ENCODE results near the gene FHIT. TPM values are rescaled to one million over a fixed set of nuclear protein-coding genes. Genes with fewer than 3 reads are reported as not detected.

The FHIT gene
- total RNA-seq, 1 donor from 2014 or later = 11.5 TPM

DNA sequence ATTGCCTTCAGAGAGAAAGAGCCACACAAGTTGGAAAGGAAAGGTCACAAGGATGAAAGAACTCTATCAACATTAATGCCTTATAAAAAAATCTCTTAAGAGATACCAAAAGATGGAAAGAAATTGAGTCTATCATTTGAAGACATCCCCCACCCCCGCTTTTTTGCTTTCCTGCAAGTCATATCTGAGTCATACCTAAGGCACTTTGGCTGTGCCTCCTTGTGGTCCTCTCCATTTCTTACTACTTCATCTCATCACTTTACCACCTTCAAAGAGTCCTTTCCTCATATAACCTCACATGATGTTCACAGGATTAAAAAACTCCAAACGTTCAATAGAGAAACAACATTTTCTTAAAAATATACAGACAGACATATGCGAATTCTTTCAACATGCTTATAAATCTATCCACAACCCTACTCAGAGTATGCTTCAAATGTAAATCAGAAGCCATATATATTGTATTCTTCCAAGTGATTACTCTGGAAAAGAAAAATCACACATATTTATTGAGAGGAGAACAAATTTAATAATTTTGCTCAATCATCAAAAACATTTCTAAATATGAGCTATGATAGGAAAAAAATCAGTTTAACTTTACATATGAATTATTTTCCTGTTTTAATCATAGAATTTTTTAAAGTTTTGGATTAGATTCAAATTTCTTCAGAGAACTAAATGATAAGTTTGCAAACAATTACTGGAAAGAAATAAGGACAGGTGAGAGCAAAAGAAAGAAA, 1197.6 kb downstream of the FHIT start:
- Histone ChIP-seq H3K27me3 (ENCODE audit: control insufficient read depth, insufficient read depth, low read length) (no peaks in the 10 kb centered on the region), H3K36me3 (ENCODE audit: control insufficient read depth, insufficient read depth, low read length) (no peaks in the 10 kb centered on the region), H3K4me3 (ENCODE audit: low read depth, low read length) (no peak overlapping the region)
- DNase-seq (ENCODE audit: low read depth) = peak; percentile 4
- TF ChIP-seq, protein P1, sequence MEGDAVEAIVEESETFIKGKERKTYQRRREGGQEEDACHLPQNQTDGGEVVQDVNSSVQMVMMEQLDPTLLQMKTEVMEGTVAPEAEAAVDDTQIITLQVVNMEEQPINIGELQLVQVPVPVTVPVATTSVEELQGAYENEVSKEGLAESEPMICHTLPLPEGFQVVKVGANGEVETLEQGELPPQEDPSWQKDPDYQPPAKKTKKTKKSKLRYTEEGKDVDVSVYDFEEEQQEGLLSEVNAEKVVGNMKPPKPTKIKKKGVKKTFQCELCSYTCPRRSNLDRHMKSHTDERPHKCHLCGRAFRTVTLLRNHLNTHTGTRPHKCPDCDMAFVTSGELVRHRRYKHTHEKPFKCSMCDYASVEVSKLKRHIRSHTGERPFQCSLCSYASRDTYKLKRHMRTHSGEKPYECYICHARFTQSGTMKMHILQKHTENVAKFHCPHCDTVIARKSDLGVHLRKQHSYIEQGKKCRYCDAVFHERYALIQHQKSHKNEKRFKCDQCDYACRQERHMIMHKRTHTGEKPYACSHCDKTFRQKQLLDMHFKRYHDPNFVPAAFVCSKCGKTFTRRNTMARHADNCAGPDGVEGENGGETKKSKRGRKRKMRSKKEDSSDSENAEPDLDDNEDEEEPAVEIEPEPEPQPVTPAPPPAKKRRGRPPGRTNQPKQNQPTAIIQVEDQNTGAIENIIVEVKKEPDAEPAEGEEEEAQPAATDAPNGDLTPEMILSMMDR (IDR thresholded peaks at IDR 0.05; ENCODE audit: insufficient read depth, low read length, poor library complexity, severe bottlenecking) = no peak

DNA sequence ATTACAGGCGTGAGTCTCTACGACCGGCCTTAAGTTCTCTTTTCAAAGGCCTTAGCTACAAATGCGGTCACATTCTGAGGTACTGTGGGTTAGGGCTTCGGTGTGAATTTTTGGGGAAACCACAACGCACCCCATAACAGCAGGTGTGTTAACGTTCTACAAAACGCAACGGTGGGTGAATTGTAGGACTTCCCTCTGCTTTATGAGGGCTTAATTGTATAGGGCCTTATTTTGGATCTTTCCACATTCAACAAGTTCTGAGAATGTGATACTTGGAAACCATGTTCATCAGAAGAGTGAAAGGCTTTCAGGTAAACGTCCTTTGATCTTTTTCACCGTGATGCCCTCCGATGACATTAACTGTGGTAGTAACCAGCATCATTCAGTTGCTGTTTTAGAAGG, 1202.8 kb downstream of the FHIT start:
- Histone ChIP-seq H3K36me3 (ENCODE audit: control insufficient read depth, insufficient read depth, low read length) (no peaks in the 10 kb centered on the region), H3K4me3 (ENCODE audit: low read depth, low read length) (no peak overlapping the region), H3K27me3 (ENCODE audit: control insufficient read depth, insufficient read depth, low read length) (no peaks in the 10 kb centered on the region)
- no peak for DNase-seq (ENCODE audit: low read depth)
- TF ChIP-seq, protein P1 (IDR thresholded peaks at IDR 0.05; ENCODE audit: insufficient read depth, low read length, poor library complexity, severe bottlenecking) = no peak

GRCh38 chr3:60047426-60048200, 1203.6 kb downstream of the FHIT start:
- no peak for DNase-seq (ENCODE audit: low read depth)
- Histone ChIP-seq H3K27me3 (ENCODE audit: control insufficient read depth, insufficient read depth, low read length) (no peaks in the 10 kb centered on the region), H3K4me3 (ENCODE audit: low read depth, low read length) (no peak overlapping the region), H3K36me3 (ENCODE audit: control insufficient read depth, insufficient read depth, low read length) (no peaks in the 10 kb centered on the region)
- TF ChIP-seq, protein P1 (IDR thresholded peaks at IDR 0.05; ENCODE audit: insufficient read depth, low read length, poor library complexity, severe bottlenecking) = no peak

DNA sequence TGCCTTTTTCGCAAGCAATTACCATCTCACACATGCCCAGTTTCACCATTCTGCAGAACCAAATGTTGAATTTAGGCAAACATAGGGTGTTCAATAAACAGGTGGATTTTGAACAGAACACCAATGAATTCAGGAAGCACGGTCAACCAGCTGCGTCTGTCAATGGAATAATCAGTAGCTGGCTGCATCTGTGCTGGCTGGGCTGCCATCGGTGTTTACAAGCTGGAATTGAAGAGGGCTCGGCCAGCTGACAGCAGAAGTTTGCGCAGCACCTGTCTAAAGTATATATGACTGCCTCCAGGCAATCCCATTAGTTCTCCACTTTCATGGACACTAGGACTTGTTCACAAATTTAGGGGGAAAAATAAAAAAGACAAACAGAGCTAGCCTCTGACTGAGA, 1205.0 kb downstream of the FHIT start:
- no peaks in the 10 kb centered on the region for H3K27me3 ChIP-seq (ENCODE audit: control insufficient read depth, insufficient read depth, low read length)
- no peaks in the 10 kb centered on the region for H3K36me3 ChIP-seq (ENCODE audit: control insufficient read depth, insufficient read depth, low read length)
- DNase-seq (ENCODE audit: low read depth) = no peak
- no peak overlapping the region for H3K4me3 ChIP-seq (ENCODE audit: low read depth, low read length)
- TF ChIP-seq, protein P1 (IDR thresholded peaks at IDR 0.05; ENCODE audit: insufficient read depth, low read length, poor library complexity, severe bottlenecking) = no peak

GRCh38 chr3:60045686-60046085, 1205.6 kb downstream of the FHIT start:
- Histone ChIP-seq H3K4me3 (ENCODE audit: low read depth, low read length) (no peak overlapping the region), H3K27me3 (ENCODE audit: control insufficient read depth, insufficient read depth, low read length) (no peaks in the 10 kb centered on the region), H3K36me3 (ENCODE audit: control insufficient read depth, insufficient read depth, low read length) (no peaks in the 10 kb centered on the region)
- no peak for DNase-seq (ENCODE audit: low read depth)
- TF ChIP-seq, protein P1 (IDR thresholded peaks at IDR 0.05; ENCODE audit: insufficient read depth, low read length, poor library complexity, severe bottlenecking) = no peak

All from kidney epithelial cell (primary cell).